Inflammatory macrophage (primary cell): ENCODE measurements around the gene DCAKD.

Source experiments
- DNase-seq, 2 donors: peaks; one replicate each; pipeline ENCODE4 v3.0.0-alpha.2; 2020 to 2022
- total RNA-seq, 18 experiments: gene quantifications; one replicate each; lab custom pipeline; 2026; ENCODE audit warnings: mixed read lengths in 6 of 18, inconsistent platforms in 2 of 18; lab: John Stamatoyannopoulos, UW

DCAKD gene
- 3.9 to 13.8 (median 9.3) reads per million in 18 experiments for total RNA-seq

DNA sequence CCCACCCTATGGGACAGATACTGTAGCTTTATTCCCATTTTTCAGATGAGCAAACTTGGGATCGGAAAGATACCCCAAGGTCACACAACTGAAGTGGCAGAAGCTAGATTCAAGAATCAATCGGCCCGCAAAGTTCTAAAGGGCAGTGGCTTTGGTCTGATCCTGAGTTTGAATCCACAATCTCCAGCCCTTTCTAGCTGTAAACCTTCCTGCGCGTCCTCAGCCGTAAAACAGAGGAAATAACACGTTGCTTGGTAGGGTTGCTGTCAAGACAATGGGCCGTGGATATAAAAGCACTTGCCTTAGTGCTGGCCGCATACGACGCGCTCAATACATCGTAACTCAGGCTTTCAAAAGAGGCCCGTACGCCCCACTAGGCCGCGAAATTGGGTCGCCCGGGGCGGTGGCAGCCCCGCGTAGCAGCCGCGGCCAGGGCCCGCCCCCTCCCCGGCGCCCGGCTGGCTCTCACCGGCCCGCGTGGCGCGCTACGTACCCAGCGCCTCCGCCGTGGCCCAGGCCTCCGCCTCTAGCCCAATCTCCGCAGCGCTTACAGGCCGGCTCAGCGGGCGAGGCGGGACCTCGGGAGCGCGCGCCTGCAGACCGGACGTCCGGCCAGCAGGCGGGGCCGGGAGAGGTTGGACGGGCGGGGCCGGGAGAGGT lies at the start of gene DCAKD:
Gene DCAKD, minus strand, starts transcription at position 573 of the 660 bp plus-strand sequence. CDS start 16,747 bp downstream, outside the sequence.
- DNase-seq: peak; percentile 96 to 97

GRCh38 chr17:45098869-45099616 lies 47.6 kb upstream of the DCAKD start:
- peak; percentile 61 to 62 for DNase-seq

DNA sequence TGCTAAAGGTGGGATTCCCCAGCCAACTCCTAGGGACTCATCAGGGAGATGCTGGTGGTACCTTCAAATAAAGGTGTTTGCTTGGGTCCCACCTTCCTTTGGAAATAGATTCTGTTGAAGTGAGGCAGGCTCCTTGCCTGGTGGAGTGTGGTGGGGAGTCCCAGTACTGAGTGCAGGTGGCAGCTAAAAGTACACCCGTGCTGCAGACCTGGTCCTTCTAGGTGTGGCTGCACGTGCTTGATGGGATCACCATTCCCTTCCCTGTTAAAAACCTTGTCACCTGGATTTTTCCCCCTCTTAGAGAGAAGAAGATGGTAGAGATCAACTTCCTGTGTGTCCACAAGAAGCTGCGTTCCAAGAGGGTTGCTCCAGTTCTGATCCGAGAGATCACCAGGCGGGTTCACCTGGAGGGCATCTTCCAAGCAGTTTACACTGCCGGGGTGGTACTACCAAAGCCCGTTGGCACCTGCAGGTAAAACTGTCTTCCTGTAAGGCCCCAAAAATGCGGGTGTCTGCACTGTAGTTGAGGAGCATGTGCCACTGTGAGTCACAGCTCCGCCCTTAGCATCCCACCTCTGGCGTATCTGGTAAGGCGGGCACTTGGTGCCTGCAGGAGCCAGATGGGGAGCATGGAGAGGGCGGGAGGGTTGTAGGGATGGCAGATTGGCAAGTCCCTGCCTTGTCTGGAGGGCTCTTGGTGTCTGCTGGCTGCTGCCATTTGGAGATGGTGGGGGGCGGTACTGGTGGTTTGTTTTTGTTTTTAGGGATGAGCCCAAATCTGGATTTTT lies 46.8 kb upstream of the DCAKD start:
- no peak for DNase-seq

DNA sequence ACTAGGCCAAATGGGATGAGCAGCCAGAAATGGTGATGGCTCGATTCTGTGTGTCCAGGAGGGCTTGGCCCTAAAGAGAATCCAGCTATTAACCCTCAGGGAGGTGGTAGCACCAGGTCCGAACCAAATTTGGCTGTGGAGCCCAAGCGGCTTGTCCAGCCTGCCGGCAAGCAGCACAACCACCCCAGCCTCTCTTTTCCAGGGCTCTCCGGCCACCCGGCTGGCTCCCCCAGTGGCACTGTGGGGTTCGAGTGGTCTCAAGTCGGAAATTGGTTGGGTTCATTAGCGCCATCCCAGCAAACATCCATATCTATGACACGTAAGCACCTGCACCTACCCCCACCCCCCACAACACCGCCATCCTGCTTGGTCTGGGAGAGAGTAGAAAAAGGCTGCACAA lies 45.5 kb upstream of the DCAKD start:
- DNase-seq: no peak

DNA sequence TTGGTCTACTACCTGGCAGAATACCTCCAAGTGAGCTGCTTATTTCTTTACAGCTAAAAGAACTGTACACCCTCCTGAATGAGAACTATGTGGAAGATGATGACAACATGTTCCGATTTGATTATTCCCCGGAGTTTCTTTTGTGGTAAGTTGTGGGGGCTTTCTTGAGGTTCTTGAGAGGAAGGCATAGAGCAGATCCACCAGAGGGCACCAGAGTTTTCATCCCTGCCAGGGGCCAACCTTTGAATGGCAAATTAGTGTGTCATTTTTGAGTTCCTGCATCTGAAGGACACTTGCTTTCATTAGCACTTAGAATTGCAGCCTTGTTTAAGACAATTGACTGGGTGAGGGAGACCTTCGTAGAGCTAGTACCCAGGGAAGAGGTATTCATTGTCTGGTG lies 44.7 kb upstream of the DCAKD start:
- DNase-seq: no peak

- no peak for DNase-seq
Observed at GRCh38 chr17:45093444-45094110, 42.1 kb upstream of the DCAKD start.

DNA sequence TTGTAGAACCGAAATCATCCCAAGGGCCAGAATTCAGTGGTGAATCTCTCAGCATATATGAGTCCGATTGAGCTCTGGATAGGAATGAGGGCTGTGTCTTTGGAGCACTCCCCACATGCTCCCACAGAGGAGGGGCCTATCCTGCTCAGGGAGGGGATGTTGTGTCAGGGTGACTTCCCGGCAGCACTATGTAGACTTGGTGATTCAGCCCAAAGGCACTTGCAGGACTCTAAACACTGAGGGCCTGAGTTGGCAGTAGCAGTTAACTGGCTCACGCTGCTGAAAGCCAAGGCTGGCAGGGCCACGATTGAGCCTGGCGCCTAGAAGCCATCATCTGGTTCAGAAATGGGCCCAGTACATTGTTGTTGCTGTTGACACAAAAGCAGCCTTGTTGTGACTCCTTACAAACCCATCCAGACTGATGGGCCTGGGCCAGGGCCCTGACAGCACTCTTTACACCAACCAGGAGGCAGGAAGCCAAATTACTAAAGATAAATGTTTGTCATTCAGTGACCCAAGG lies 41.5 kb upstream of the DCAKD start:
- DNase-seq: no peak

DNA sequence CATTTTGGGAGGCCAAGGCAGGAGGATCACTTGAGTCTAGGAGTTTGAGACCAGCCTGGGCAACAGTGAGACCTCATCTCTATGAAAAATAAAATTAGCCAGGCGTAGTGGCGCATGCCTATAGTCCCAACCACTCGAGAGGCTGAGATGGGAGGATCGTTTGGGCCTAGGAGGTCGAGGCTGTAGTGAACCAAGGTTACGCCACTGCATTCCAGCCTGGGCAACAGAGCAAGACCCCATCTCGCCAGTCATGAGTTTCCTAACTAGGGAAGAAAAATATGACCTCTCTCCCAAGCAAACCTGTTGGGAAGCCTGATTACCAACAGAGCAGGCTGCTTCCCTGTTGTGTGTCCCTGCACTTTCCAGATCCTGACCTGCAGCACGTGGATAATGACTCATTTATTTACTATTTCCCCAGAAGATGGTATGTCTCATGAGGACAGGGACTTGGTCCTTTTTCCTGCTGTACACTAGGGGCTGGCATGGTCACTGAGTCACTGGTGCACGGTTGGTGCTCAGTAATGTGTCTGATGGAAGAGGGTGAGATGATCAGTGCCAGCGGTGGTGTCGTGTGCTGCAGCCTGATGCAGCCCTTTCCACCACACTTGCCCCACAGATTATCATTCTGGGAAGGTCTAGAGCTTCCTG lies 40.5 kb upstream of the DCAKD start:
- no peak for DNase-seq

GRCh38 chr17:45090711-45091110 lies 39.3 kb upstream of the DCAKD start:
- DNase-seq: no peak

DNA sequence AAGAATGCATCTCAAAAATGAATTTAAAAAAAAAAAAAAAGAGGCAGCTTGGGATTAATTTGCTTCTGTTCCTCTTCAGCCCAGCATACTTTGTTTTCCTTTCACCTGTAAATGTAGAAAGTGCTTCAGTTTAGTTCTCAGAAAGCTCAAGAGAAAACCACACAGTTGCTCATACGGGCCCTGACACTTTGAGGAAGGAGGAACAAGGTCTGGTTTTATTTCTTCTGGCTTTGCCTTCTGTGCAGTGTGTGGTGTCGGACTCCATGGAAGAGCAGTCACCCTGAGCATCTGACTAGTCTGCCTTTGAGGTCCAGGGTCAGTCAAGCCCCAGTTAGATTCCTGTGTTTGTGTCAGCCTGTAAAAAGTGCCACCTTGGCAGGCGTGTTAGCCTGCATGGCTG lies 37.3 kb upstream of the DCAKD start:
- no peak for DNase-seq

GRCh38 chr17:45087978-45088377 lies 36.5 kb upstream of the DCAKD start:
- DNase-seq: no peak

DNA sequence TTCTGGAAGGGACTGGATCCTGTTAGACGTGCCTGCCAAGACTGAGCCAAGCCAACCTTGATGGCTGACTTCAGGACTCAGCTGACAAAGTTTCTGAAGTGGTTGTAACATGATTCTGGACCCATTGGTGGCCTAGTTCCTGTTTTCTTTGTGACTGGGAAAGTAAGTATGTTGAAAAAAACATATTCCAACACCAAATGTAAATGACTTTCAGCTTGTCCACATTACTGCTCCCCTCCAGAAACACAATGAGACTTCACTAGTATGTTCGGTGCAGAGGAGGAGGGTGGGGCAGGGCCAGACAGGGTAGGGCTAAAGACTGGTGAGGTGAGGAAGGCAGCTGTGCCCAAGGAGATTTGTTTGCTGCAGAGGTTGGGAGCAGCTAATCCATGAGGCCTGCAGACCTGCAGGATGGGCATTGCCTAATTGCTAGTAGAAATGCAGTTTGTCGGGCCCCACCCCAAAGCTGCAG lies 36.1 kb upstream of the DCAKD start:
- no peak for DNase-seq

- no peak for DNase-seq
Observed at GRCh38 chr17:45086865-45087503, 35.6 kb upstream of the DCAKD start.

DNA sequence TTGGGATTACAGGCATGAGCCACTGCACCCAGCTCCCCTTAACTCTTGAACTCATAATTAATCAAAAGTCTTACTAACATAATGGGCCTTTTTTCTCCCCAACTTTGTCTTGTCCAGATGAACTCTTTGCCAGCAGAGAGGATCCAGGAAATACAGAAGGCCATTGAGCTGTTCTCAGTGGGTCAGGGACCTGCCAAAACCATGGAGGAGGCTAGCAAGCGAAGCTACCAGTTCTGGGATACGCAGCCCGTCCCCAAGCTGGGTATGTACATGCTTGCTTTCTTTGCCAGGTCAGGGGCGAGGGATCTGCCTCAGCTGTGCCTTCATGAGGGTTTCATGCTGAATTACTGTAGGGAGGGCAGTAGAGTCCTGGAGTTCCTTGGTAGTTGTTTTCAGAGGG lies 35.0 kb upstream of the DCAKD start:
- DNase-seq: no peak

DNA sequence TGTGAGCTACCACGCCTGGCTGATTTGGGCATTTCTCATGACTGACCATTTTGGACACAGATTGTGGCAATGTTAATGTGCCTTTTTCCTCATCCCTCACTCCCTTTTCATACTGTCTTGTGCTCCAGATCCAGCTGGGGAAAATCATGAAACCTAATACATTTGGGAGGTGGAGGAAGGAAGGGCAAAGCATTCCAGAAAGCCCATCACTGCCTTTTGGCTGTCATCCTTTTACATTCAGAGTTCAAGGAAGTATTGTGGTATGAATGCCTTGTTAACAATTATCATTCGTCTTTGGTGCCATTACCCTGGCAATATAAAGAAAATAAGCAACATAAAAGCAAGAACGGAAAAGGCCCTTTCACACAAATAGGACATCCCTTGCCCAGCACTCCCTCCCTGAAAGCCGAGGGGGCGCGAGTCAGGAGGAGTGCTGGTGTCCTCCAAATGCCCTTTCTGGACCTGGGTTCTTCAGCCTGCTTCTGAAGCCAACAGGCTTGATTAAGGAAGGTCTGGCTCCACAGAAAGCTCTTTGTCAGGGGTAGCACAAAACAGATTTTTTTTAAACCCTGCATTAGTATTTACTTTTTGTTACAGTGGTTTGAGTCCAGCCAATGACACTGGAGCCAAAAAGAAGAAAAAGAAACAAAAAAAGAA lies 29.7 kb upstream of the DCAKD start:
- no peak for DNase-seq

GRCh38 chr17:45077643-45078042 lies 26.2 kb upstream of the DCAKD start:
- peak; percentile 70 to 77 for DNase-seq

- no peak for DNase-seq
Observed at GRCh38 chr17:45073414-45074070, 22.1 kb upstream of the DCAKD start.

DNA sequence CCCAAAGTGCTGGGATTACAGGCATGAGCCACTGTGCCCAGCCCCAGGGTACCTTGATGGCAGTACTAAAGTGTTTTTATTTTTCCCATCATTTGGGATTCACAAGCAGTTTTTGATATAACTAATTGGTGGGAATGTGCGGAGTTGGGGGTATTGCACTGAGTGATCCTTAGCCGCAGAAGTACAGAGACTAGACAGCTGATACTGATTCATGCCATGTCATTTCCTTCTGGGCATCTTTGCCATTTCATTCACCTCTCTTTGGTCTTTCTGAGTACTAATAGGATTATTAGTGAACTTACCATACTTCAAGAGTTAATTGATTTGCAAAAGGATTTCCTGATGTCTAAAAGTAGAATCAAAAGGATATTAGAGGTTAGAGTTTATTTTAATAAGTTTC lies 19.4 kb upstream of the DCAKD start:
- no peak for DNase-seq

DNA sequence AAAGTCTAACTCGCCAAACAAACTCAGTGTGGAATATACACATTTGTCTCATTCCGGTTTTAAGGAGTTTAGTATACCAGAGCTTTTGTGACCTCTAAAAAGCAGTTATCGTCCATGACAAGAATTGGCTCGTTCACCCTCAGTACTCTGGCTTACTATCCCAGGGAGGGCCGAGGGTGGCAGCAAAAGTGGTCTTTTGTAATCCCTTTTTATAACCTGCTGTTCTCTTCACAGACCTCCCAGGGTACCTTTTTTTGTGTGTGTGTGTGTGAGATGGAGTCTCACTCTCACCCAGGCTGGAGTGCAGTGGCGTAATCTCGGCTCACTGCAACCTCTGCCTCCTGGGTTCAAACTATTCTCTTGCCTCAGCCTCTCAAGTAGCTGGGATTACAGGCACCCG lies 18.6 kb upstream of the DCAKD start:
- no peak for DNase-seq

- no peak for DNase-seq
Observed at GRCh38 chr17:45067637-45068036, 16.2 kb upstream of the DCAKD start.
